Activated CD8-positive, alpha-beta memory T cell treated with anti-CD3 and anti-CD28 coated beads, Interleukin-2, amount 50 U/mL, for 24 hours (primary cell): ENCODE data around the gene TOMM6.

Experiments used
- DNase-seq: peaks from one replicate; pipeline ENCODE4 v3.0.0-alpha.2; 2020; ENCODE audit errors: extremely low read depth

The TOMM6 gene

DNA sequence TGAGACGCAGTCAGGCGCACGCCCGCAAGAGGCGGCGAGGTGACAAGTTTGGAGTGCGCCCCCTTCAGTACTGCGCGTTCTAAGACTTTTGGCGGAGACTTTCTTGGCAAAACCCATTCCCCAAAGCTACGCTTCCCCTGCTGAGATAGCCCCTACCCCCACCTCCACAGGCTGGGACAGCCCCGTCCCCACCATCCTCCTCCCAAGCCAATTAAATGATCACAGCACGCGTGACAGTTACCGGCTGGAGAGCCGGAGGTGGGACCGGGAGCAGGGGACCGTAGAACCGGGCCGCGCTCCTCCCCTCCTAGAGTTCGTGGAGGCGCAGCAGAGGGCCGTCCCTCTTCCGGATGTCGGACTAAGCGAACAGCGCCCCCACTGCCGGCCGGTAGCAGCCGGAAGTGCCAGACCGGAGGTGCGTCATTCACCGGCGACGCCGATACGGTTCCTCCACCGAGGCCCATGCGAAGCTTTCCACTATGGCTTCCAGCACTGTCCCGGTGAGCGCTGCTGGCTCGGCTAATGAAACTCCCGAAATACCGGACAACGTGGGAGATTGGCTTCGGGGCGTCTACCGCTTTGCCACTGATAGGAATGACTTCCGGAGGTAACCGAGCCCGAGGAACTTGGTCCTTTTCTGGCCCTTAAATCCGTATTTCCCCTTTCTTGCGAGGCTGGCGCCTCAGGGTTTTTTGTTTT is at the start of gene TOMM6:
Gene TOMM6, plus strand, starts transcription at position 476 of the 699 bp plus-strand sequence. Its CDS starts 4 bp downstream, at position 480.
- peak; percentile 87 for DNase-seq

DNA sequence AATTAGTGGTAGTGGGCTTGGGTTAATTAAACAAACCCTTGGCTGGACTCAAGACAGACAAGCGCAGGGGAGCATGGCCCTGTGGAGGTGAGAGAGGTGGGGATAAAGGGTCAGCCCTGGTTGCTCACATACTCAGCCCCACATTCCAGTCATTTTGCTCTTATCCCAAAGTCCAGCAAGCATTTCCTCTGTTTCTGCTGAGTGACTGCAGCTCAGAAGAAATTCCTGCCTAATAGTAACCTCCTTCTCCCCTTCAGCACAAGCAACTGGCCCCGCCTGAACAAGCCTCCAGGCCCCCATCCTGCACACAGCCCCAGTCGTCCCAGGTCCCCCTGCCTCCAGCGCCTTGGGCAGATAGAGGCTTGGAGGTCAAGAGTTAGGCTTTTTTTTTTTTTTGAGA is 48.5 kb upstream of the TOMM6 start:
- DNase-seq: no peak

DNA sequence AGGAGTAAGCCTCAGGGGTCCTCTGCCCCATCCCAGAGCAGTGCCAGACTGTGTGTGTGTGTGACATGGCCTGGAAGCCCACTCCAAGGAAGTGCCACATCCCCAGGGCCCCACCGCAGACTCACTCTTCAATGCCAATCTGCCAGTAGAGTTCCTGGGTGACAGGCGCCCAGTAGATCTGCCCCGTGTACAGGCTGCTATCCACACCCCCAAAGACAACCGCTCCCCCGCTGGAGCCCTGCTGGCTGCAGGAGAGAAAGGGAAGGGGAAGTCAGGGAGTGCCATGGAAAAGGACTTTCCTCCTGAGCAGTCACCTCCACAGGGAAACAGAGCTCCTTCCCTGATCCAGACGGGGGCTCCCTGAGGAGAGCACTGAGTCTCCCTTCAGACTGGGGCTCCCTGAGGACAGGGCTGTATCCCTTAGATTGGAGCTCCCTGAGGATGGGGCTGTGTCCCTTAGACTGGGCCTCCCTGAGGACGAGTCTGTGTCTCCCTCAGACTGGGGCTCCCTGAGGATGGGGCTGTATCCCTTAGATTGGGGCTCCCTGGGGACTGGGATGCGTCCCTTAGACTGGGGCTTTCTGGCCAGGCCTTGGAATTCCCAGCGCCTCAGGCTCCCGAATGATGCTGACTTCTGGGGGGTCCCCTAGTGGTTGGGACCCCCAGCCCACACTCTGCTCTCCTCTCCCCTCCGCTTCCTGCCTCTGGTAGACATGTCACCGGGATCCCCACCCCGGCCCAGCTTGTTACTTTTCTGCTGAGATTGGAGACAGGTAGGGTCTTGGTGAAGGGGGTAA is 46.9 kb upstream of the TOMM6 start:
- no peak for DNase-seq

GRCh38 chr6:41741625-41742490 is 45.6 kb upstream of the TOMM6 start:
- DNase-seq: no peak

- DNase-seq: no peak
Observed at GRCh38 chr6:41743406-41744235, 43.9 kb upstream of the TOMM6 start.

GRCh38 chr6:41744236-41744787 is 43.2 kb upstream of the TOMM6 start:
- DNase-seq: no peak

DNA sequence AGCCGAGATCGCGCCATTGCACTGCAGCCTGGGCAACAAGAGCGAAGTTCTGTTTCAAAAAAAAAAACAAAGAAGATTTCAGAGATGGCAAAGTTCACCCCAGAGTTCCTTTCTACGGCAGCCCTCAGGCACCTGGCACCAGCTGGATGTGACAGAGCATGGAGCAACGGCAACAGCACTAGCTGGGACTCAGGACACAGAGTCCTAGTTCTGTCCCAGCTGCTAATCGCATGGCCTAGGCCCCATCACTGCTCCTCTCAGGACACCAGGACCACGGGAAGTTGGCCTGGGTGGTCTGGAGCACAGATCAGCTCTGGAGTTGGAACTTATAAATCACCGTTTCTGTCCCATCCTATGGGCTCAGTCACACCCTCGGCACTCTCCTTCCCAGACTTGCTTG is 41.4 kb upstream of the TOMM6 start:
- DNase-seq: no peak

DNA sequence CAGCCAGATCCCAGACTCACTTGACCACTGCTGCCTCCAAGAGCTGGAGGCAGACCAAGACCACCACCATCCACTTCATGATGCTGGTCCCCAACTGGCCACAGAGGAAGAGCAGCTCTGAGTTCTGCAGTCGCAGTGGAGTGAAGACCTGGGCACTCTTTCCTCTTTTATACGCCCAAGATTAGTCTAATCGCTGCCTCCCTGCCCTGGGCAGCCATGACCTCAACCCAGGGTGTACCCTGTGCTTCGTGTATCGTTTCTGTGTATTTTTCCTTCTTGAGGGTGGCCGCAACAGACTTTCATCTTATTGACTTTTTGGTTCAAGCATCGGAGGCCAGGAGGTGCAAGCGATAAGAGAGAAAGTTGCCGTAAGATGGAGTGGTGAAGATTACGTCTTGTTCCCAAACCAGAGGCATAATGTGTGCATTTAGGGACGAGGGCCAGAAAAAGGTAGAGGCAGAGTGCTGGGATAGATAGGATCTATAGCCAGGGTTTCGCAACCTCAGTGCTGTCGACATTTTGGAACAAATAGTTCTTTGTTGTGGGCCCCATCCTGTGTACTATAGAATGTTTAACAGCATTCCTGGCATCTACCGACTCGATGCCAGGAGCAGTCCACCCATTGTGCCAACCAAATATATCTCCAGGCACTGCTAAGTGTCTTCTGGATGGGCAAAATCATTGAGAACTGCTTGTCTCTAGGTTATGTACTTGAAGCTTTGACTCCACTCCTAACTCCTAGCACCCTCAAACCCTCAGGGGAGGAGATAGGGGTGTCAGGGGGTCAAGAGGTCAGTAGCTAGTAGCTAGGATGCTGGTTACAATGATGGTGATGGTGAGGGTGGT is 40.0 kb upstream of the TOMM6 start, which contains the start of gene PGC:
Gene PGC, minus strand, starts transcription at position 142 of the 846 bp plus-strand sequence. Its CDS starts 63 bp downstream, at position 79.
- DNase-seq: no peak

GRCh38 chr6:41748102-41748477 is 39.4 kb upstream of the TOMM6 start:
- DNase-seq: no peak

- no peak for DNase-seq
Observed at GRCh38 chr6:41748542-41748941, 39.0 kb upstream of the TOMM6 start.

DNA sequence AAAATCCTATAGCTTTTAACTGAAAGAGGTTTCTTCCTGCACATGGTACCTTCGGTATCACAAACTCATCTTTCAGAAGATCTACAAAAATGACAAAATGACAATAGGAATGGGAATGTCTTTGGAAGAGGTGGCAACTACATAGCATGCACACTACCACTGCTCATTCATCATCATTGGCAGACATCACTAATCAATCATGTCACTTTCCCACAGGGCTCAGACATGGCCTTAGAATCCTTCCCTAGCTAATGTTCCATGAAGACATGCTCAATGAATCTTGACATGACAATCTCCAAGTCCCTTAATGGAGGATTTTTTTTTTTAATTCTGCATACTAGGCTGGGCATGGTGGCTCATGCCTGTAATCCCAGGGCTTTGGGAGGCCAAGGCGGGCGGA is 37.1 kb upstream of the TOMM6 start:
- no peak for DNase-seq

- DNase-seq: no peak
Observed at GRCh38 chr6:41755895-41756294, 31.6 kb upstream of the TOMM6 start.

DNA sequence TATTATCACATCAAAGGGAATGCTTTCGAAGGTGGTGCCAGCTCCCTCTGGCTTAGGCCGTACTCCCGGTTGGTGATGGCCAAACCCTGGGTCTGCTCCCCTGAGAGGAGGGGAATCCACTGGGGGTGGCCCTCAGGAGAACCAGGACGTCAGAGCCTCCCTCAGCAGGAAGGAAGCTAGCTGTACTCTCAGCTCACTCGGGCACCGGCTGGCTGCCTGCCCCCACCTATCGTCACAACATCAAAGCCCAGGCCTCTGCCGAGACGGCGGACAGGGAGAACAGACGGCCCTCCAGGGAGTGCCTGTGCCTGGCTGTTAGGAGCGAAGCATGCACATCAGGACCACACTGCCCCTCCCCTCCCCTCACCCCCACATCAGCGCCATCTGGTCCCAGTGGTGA is 31.1 kb upstream of the TOMM6 start:
- no peak for DNase-seq

- DNase-seq: no peak
Observed at GRCh38 chr6:41757271-41757670, 30.2 kb upstream of the TOMM6 start.

DNA sequence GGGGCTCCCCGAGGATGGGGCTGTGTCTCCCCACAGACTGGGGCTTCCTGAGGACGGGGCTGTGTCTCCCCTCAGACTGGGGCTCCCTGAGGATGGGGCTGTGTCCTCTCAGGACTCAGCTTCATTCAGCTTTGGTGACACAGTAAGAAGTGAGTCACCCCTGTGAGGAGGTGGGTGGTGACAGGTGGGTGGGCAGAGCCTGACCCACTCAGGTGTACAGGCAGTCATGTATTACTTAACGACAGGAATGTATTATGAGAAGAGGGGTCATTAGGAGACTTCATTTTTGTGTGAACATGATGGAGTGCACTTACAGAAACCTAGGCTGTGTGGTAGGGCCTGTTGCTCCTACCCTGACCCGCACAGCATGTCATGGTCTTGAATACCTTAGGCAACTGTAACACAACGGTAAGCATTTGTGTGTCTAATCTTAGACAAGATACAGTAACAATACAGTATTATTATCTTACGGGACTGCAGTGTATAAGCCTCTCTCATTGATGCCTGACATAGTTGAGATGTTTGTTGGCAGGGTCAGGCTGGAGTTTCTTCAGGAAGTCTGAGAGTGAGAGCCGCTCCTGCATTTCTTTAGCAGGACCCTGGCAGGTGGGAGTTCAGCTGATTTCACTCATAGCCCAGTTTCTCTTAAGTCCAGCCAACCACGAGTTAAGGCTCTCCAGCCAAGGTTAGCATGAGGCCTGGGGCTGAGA is 29.4 kb upstream of the TOMM6 start:
- DNase-seq: no peak

GRCh38 chr6:41758641-41759035 is 28.9 kb upstream of the TOMM6 start:
- no peak for DNase-seq

GRCh38 chr6:41759106-41759904 is 28.2 kb upstream of the TOMM6 start:
- no peak for DNase-seq

DNA sequence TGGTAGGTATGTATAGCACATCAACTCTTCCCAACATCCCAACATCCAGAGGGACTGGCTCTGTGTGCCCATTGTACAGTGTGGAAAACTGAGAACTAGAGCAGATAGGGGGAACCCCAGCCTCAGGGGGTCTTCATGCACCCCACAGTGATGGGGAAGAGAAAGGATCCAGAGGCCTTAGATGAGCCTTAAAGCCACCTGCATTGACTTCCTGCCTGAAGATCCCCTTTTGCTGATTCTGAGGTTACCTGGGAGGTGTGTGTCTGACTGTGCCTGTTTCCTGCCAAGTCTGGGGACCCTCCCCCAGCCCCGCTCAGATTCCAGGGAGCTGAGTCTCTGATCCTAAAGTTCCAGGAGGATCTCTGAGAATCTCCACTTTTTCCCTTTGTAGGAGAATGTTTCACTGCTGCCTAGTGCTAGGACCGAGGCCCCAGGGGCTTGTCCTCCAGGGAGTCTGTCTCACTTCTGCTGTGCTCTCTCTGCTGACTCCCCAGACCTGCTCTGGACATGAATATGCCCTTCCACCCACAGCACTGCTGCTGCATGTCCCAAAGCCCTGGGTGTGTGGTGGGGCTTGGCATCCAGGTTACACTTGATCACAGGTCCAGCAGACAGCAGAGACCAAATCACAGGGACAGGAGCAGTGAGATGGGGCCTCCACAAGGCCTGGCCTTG is 27.5 kb upstream of the TOMM6 start:
- DNase-seq: no peak
